ENCODE results near the gene MON2. TPM values are rescaled to one million over a fixed set of nuclear protein-coding genes. Genes with fewer than 3 reads are reported as not detected.

MON2 gene
- total RNA-seq, 1 donor: 59.2 TPM

- H3K4me3 ChIP-seq (ENCODE audit: low read depth, low read length): peak overlapping the region; percentile 54
- TF ChIP-seq CTCF (IDR thresholded peaks at IDR 0.05; ENCODE audit: insufficient read depth, low read depth, low read length): peak; percentile 28
- DNase-seq (ENCODE audit: low read depth): peak; percentile 70
Observed at GRCh38 chr12:62631471-62632410, 165.1 kb downstream of the MON2 start.

GRCh38 chr12:62632411-62632918 is 165.8 kb downstream of the MON2 start:
- H3K4me3 ChIP-seq (ENCODE audit: low read depth, low read length): peak overlapping the region; percentile 54
- no peak for TF ChIP-seq CTCF (IDR thresholded peaks at IDR 0.05; ENCODE audit: insufficient read depth, low read depth, low read length)
- DNase-seq (ENCODE audit: low read depth): peak; percentile 47

GRCh38 chr12:62635649-62636048 is 169.0 kb downstream of the MON2 start:
- no peak for DNase-seq (ENCODE audit: low read depth)
- no peak for TF ChIP-seq CTCF (IDR thresholded peaks at IDR 0.05; ENCODE audit: insufficient read depth, low read depth, low read length)
- H3K4me3 ChIP-seq (ENCODE audit: low read depth, low read length): no peak overlapping the region

GRCh38 chr12:62637679-62638078 is 171.1 kb downstream of the MON2 start:
- no peak for TF ChIP-seq CTCF (IDR thresholded peaks at IDR 0.05; ENCODE audit: insufficient read depth, low read depth, low read length)
- no peak for DNase-seq (ENCODE audit: low read depth)
- no peak overlapping the region for H3K4me3 ChIP-seq (ENCODE audit: low read depth, low read length)

- DNase-seq (ENCODE audit: low read depth): peak; percentile 26
- no peak for TF ChIP-seq CTCF (IDR thresholded peaks at IDR 0.05; ENCODE audit: insufficient read depth, low read depth, low read length)
- H3K4me3 ChIP-seq (ENCODE audit: low read depth, low read length): no peak overlapping the region
Observed at GRCh38 chr12:62640910-62641448, 174.4 kb downstream of the MON2 start.

- H3K4me3 ChIP-seq (ENCODE audit: low read depth, low read length): no peak overlapping the region
- TF ChIP-seq CTCF (IDR thresholded peaks at IDR 0.05; ENCODE audit: insufficient read depth, low read depth, low read length): no peak
- DNase-seq (ENCODE audit: low read depth): no peak
Observed at GRCh38 chr12:62642486-62642885, 175.9 kb downstream of the MON2 start.

Data from fibroblast of villous mesenchyme (primary cell).